ENCODE data around the gene CASD1. TPM values are rescaled to one million over a fixed set of nuclear protein-coding genes. Genes with fewer than 3 reads are reported as not detected.

The CASD1 gene
- total RNA-seq, 1 donor from 2014 or later = 25.7 TPM

DNA sequence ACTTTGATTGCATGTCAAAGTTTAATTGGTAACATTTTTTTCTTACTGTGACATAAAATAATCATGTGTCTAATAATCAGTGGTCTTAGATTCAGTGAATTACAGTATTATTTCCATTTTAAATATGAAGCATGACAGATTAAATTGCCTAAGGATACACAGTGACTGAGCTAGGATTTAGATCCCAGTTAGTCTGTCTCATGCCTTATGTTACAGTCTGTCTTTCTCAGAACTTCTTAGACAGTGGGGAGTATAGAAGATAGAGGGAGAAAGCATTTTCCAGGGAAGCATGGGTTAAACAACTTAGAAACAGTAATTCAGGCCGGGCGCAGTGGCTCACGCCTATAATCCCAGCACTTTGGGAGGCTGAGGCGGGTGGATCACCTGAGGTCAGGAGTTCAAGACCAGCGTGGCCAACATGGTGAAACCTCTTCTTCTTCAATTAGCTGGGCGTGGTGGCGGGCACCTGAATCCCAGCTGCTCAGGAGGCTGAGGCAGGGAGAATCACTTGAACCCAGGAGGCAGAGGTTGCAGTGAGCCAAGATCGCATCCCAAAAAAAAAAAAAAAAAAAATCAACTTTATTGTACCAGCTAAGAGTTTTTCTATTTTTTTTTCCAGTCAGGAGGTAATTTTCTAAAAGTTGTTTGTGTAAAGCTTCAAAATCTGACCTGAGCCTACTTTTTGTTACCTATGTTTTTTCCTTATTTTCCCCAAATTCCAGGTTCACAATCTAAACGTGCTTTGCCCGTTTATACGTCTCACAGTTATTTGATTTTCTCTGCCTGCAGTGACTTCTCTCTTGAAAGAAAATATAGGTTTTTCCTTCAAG, 3.3 kb downstream of the CASD1 start:
- peaks cover 55% of the 10 kb centered on the region for H3K4me1 Mint-ChIP-seq

DNA sequence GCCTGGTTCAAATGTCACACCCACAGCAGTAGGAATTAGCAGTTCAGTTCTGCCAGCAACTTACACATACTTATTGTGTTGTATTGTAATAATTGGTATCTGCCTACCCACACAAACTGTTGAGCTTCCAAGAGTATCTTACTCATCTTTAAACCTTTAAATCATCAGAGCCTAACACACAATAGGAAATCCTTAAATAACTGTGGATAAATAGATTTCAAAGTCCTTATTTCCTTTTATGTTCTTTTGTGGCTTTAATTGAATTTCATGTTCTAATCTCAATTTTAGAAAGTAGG, 3.9 kb downstream of the CASD1 start:
- no peak overlapping the region for H3K27ac Mint-ChIP-seq
- POLR2A ChIA-PET = no interaction called here
- H3K4me3 Mint-ChIP-seq = no peak overlapping the region
- CTCF ChIA-PET = no interaction called here
- intact Hi-C loops (cut with micrococcal nuclease) = loop anchor here (5.0 to 10.0 kb wide), 5 partner anchors 349 to 1986 kb away; partner anchors contain the start of genes PEX1, PON2 and RBM48
- no peak for ATAC-seq (ENCODE audit: low read depth)
- TF ChIP-seq, protein P1, sequence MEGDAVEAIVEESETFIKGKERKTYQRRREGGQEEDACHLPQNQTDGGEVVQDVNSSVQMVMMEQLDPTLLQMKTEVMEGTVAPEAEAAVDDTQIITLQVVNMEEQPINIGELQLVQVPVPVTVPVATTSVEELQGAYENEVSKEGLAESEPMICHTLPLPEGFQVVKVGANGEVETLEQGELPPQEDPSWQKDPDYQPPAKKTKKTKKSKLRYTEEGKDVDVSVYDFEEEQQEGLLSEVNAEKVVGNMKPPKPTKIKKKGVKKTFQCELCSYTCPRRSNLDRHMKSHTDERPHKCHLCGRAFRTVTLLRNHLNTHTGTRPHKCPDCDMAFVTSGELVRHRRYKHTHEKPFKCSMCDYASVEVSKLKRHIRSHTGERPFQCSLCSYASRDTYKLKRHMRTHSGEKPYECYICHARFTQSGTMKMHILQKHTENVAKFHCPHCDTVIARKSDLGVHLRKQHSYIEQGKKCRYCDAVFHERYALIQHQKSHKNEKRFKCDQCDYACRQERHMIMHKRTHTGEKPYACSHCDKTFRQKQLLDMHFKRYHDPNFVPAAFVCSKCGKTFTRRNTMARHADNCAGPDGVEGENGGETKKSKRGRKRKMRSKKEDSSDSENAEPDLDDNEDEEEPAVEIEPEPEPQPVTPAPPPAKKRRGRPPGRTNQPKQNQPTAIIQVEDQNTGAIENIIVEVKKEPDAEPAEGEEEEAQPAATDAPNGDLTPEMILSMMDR (IDR thresholded peaks at IDR 0.05) = no peak
- peaks cover 16% of the 10 kb centered on the region for H3K36me3 Mint-ChIP-seq (ENCODE audit: low read depth)
- no peaks in the 10 kb centered on the region for H3K9me3 Mint-ChIP-seq
- no peaks in the 10 kb centered on the region for H3K27me3 Mint-ChIP-seq
- no peak for DNase-seq
- H3K4me1 Mint-ChIP-seq = peaks cover 53% of the 10 kb centered on the region

More for the DNA sequence above, 3.3 kb downstream of the CASD1 start:
- CTCF ChIA-PET = no interaction called here
- DNase-seq (no peak), ATAC-seq (ENCODE audit: low read depth) (no peak)
- Mint-ChIP-seq H3K4me3 (no peak overlapping the region), H3K36me3 (ENCODE audit: low read depth) (peaks cover 17% of the 10 kb centered on the region), H3K27ac (no peak overlapping the region), H3K27me3 (no peaks in the 10 kb centered on the region), H3K9me3 (no peaks in the 10 kb centered on the region)
- POLR2A ChIA-PET = no interaction called here
- TF ChIP-seq, protein P1 (IDR thresholded peaks at IDR 0.05) = no peak
- intact Hi-C loops (cut with micrococcal nuclease) = loop anchor here (5.0 to 10.0 kb wide), 5 partner anchors 348 to 1986 kb away; partner anchors contain the start of genes PEX1, PON2 and RBM48

DNA sequence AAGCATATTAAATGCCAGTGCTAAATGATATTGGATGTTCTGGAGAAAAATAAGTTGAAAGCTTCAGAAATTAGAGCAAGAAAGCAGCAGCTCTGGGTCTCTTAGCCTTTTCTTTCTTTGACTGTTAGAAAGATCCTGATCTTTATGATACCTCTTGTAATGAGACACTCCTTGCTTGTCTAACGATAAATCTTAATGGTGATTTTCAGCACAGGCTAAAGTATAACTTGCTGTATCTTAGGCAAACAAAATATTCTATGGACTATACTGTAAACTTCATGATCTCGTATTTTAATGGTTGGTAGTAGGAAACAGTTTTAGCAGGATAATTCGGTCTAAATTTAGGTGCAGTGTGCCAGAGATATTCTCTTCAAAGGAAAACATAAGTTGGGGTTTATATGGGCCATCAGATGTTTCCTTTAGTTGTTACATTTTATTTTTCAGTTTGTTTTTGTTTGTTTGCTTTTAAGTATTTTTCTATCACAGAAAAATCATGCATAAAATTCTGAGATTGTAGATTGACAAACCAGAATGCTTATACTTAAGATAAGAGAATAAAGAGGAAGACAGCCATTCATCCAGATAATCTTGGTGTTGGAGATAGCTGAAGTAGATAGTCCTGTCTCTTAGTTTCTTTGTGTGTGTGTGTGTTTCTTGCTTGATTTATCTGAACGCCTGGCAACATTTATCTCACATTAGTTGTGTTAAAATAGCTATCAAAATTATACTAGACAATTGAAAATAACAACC, 4.7 kb downstream of the CASD1 start:
- DNase-seq (no peak), ATAC-seq (ENCODE audit: low read depth) (no peak)
- TF ChIP-seq, protein P1 (IDR thresholded peaks at IDR 0.05) = no peak
- Mint-ChIP-seq H3K27me3 (no peaks in the 10 kb centered on the region), H3K36me3 (ENCODE audit: low read depth) (peaks cover 19% of the 10 kb centered on the region), H3K4me1 (peaks cover 47% of the 10 kb centered on the region), H3K27ac (no peak overlapping the region), H3K4me3 (no peak overlapping the region), H3K9me3 (no peaks in the 10 kb centered on the region)
- ChIA-PET CTCF (no interaction called here), POLR2A (no interaction called here)
- intact Hi-C loops (cut with micrococcal nuclease) = loop anchor here (2.0 to 10.0 kb wide), 6 partner anchors 18 to 1987 kb away; partner anchors contain the start of genes PEX1, PON2 and RBM48

DNA sequence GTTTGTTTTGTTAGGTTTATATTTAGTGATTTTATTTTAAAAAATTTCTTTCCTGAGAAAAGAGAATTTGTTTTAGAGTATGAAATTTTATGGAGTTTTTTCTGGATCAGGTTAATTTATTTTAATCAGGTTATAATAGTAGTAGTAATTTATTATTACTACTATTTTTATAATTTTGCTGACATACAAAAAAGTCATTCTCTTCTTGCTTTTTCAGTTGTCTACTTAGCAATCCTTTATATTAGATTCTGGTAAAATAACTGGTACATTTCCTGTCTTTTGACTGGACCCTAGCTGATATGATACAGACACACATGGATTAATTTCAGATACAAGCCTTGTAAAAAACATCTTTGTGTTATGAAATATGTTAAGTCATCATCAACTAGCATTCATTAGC, 5.3 kb downstream of the CASD1 start:
- POLR2A ChIA-PET = no interaction called here
- Mint-ChIP-seq H3K27ac (no peak overlapping the region), H3K9me3 (no peaks in the 10 kb centered on the region), H3K27me3 (no peaks in the 10 kb centered on the region), H3K36me3 (ENCODE audit: low read depth) (peaks cover 23% of the 10 kb centered on the region), H3K4me1 (peaks cover 46% of the 10 kb centered on the region), H3K4me3 (no peak overlapping the region)
- TF ChIP-seq, protein P1 (IDR thresholded peaks at IDR 0.05) = no peak
- CTCF ChIA-PET = no interaction called here
- DNase-seq (no peak), ATAC-seq (ENCODE audit: low read depth) (no peak)
- intact Hi-C loops (cut with micrococcal nuclease) = loop anchor here (2.0 to 10.0 kb wide), 6 partner anchors 18 to 1988 kb away; partner anchors contain the start of genes PEX1, PON2 and RBM48

DNA sequence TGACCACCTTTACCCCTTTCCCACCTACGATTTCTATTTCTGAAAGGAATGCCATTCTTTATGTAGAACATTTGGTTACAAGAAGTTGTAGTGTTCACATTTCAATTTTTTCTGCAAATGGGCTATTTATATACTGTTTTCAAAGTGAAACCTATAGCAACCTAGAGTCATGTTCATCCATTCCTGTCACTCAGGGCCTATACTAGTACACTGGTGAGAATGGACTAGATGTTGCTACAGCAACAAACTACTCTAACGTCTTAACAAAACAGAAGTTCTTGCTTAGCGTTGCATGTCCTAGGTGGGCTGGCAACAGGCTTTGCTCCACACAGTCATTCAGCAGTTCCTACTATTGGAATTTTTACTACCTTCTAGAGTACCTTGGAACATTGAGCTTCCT, 16.3 kb downstream of the CASD1 start:
- ChIA-PET POLR2A (no interaction called here), CTCF (no interaction called here)
- DNase-seq = no peak
- ATAC-seq (ENCODE audit: low read depth) = no peak
- H3K4me1 Mint-ChIP-seq = no peaks in the 10 kb centered on the region
- H3K4me3 Mint-ChIP-seq = no peak overlapping the region
- TF ChIP-seq, protein P1 (IDR thresholded peaks at IDR 0.05) = no peak
- intact Hi-C loops (cut with micrococcal nuclease) = no loop called here
- no peaks in the 10 kb centered on the region for H3K27me3 Mint-ChIP-seq
- no peak overlapping the region for H3K27ac Mint-ChIP-seq
- peaks cover 45% of the 10 kb centered on the region for H3K36me3 Mint-ChIP-seq (ENCODE audit: low read depth)
- no peaks in the 10 kb centered on the region for H3K9me3 Mint-ChIP-seq
